Upper lobe of right lung (tissue), 1 donor: ENCODE data around the gene C6orf132. TPM values are rescaled to one million over a fixed set of nuclear protein-coding genes. Genes with fewer than 3 reads are reported as not detected.
"Not testable (repeated sequence)": the region's sequence is repeated elsewhere in the genome, so short reads cannot be mapped to it uniquely, and the experiment has no call there.

Experiments used
- ATAC-seq: fragments of 200-7000 bp; cut with Tn5 transposase; one replicate; pipeline ENCODE4 v1.9.1; 2020; ENCODE audit warnings: mild to moderate bottlenecking, moderate library complexity
- DNase-seq: peaks from one replicate; pipeline ENCODE4 v3.0.0-alpha.2; 2020
- H3K27ac ChIP-seq: fragments of 200-600 bp; one replicate; pipeline ENCODE4 v1.8.0; 2022
- H3K27me3 ChIP-seq: fragments of 200-600 bp; one replicate; pipeline ENCODE4 v1.8.0; 2022; ENCODE audit warnings: mild to moderate bottlenecking
- H3K36me3 ChIP-seq: fragments of 200-600 bp; one replicate; pipeline ENCODE4 v1.8.0; 2022
- H3K4me1 ChIP-seq: fragments of 200-600 bp; one replicate; pipeline ENCODE4 v1.8.0; 2022
- H3K4me3 ChIP-seq: fragments of 200-600 bp; one replicate; pipeline ENCODE4 v1.8.0; 2022; ENCODE audit warnings: mild to moderate bottlenecking
- H3K9me3 ChIP-seq: fragments of 200-600 bp; one replicate; pipeline ENCODE4 v1.8.0; 2022
- CTCF ChIP-seq: fragments of 200-600 bp; IDR thresholded peaks from one replicate; pipeline ENCODE4 v1.8.0; 2022; ENCODE audit warnings: antibody characterized with exemption
- intact Hi-C: fragments of 100-400 bp; cut with DNase I; formaldehyde crosslinking; loops from one replicate; pipeline ENCODE4 v1.11.0; 2022
- total RNA-seq: library from RNA; stranded (reverse); fragmentation: NEBNext Ultra II Directional; extraction: Animal tissue kit (Norgen Biotek cat#: 25700); gene quantifications from one replicate; pipeline ENCODE4 v1.2.1, GENCODE V29; 2021
- donor health status: DM: no; HTN: yes; CAD: no; lungs with severe emphysema.

C6orf132 gene
- total RNA-seq, 1 donor from 2014 or later: 11.5 TPM

- H3K36me3 ChIP-seq: no peaks in the 10 kb centered on the region
- no peaks in the 10 kb centered on the region for H3K9me3 ChIP-seq
- ATAC-seq (no peak), DNase-seq (no peak)
- intact Hi-C loops: no loop called here
- H3K27me3 ChIP-seq: no peaks in the 10 kb centered on the region
- H3K4me3 ChIP-seq: no peak overlapping the region
- no peaks in the 10 kb centered on the region for H3K4me1 ChIP-seq
- TF ChIP-seq CTCF: no peak
- no peak overlapping the region for H3K27ac ChIP-seq
Measured at GRCh38 chr6:42154461-42155209, 12.2 kb upstream of the C6orf132 start.

GRCh38 chr6:42153921-42154320 is 11.5 kb upstream of the C6orf132 start:
- Histone ChIP-seq H3K27ac (no peak overlapping the region), H3K4me1 (no peaks in the 10 kb centered on the region), H3K36me3 (no peaks in the 10 kb centered on the region), H3K27me3 (no peaks in the 10 kb centered on the region), H3K9me3 (no peaks in the 10 kb centered on the region), H3K4me3 (no peak overlapping the region)
- DNase-seq: no peak
- ATAC-seq: no peak
- TF ChIP-seq CTCF: no peak
- intact Hi-C loops: no loop called here

DNA sequence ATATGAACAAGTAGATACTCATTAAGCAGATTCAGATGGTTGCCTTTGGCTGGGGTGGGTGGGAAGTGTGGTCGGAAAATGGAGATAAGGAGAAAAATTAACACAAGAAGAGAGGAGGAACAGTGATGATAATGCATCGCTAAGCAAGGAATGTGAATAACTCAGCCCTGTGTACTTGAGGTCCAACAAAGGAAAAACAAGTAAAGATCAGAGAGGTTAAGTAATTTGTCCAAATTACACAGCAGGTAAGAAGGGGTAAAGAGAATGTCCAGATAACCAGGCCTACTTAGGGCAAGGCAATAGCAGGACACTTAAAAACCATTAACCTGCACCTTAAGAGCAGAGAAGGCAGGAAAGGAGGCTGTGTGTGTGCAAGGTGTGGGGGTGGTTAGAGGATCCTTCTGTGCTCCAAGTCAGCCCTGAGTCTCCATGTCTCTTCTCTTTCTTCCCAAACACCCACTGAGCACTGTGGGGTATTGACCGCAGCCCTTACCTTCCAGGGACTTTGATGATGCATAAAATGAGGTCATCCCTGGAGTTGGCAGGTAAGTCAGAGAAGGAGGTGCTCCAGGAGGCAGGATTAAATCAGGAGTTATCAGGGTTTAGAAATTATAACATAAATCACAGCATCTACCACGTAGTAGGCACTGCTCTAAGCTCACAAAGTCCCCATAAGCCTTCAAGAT is 10.3 kb upstream of the C6orf132 start:
- DNase-seq, H3K4me3 ChIP-seq, H3K27ac ChIP-seq, H3K27me3 ChIP-seq, H3K4me1 ChIP-seq, ATAC-seq, H3K9me3 ChIP-seq, intact Hi-C loops, H3K36me3 ChIP-seq: not testable (repeated sequence)

- no peak for DNase-seq
- no peaks in the 10 kb centered on the region for H3K36me3 ChIP-seq
- no peaks in the 10 kb centered on the region for H3K27me3 ChIP-seq
- no peaks in the 10 kb centered on the region for H3K9me3 ChIP-seq
- no peak for ATAC-seq
- no peak for TF ChIP-seq CTCF
- H3K4me1 ChIP-seq: no peaks in the 10 kb centered on the region
- H3K27ac ChIP-seq: no peak overlapping the region
- intact Hi-C loops: no loop called here
- no peak overlapping the region for H3K4me3 ChIP-seq
Measured at GRCh38 chr6:42152024-42152423, 9.6 kb upstream of the C6orf132 start.

GRCh38 chr6:42150254-42150653 is 7.8 kb upstream of the C6orf132 start:
- DNase-seq (no peak), ATAC-seq (no peak)
- Histone ChIP-seq H3K4me1 (no peaks in the 10 kb centered on the region), H3K27me3 (no peaks in the 10 kb centered on the region), H3K36me3 (no peaks in the 10 kb centered on the region), H3K27ac (no peak overlapping the region), H3K9me3 (no peaks in the 10 kb centered on the region), H3K4me3 (no peak overlapping the region)
- intact Hi-C loops: no loop called here
- TF ChIP-seq CTCF: no peak

DNA sequence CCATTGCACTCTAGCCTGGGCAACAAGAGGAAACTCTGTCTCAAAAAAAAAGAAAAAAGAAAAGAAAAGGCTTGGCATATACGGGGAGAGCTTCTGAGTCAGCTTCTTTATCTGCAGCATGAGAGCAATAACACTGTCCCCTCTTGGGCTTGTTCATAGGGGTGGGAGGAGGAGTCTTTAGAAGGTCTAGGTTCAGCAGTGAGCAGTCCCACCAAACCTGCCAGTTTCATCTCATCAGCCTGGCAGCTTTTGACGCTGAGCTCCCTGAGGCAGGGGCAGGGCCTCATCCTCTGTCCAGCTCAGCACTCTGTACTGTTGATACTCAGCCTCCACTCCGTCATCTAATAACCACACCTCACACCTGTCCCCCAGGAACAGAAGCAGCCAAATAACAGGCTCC is 5.6 kb upstream of the C6orf132 start:
- Histone ChIP-seq H3K36me3 (no peaks in the 10 kb centered on the region), H3K9me3 (no peaks in the 10 kb centered on the region)
- TF ChIP-seq CTCF: no peak

More for the DNA sequence above, 5.6 kb upstream of the C6orf132 start:
- intact Hi-C loops: no loop called here
- H3K27me3 ChIP-seq: peaks cover 4% of the 10 kb centered on the region
- H3K4me1 ChIP-seq: no peaks in the 10 kb centered on the region
- ATAC-seq (no peak), DNase-seq (no peak)
- no peak overlapping the region for H3K4me3 ChIP-seq
- no peak overlapping the region for H3K27ac ChIP-seq
